PC-9 (cell line): ENCODE data around the gene STRIP2. TPM values are rescaled to one million over a fixed set of nuclear protein-coding genes. Genes with fewer than 3 reads are reported as not detected.
A peak's percentile ranks its signal among the peaks of the same experiment; 100 is the strongest.

ENCODE experiments used
- BruUV-seq: library from RNA; stranded (reverse); fragments of 400-500 nt; replicated peaks from 2 replicates; lab custom pipeline; 2021; lab: Mats Ljungman, UMichigan
- CTCF ChIA-PET: fragments of 300-600 bp; sonication (Branson Sonifier 250); formaldehyde crosslinking; loops from one replicate; lab custom pipeline; 2022; ENCODE audit warnings: antibody characterized with exemption; lab: Charles Lee
- POLR2A ChIA-PET: fragments of 300-600 bp; sonication (Branson Sonifier 250); formaldehyde crosslinking; loops from one replicate; lab custom pipeline; 2022; ENCODE audit warnings: antibody characterized with exemption; ENCODE audit not compliant: unreplicated experiment; lab: Charles Lee
- DNase-seq, 2 experiments: peaks; one replicate each; pipeline versions ENCODE4 v3.0.0 to v3.0.0-alpha.2; 2015 to 2022; ENCODE audit warnings: mixed read lengths in 1 of 2
- H2AFZ ChIP-seq: fragments of 200-600 bp; sonication (generic); 2 replicates; pipeline ENCODE4 v1.8.1; 2017; ENCODE audit warnings: antibody characterized with exemption
- H3F3A ChIP-seq: fragments of 200-600 bp; sonication (generic); 2 replicates; pipeline ENCODE4 v1.8.1; 2017; ENCODE audit warnings: antibody characterized with exemption, mild to moderate bottlenecking, low read depth; ENCODE audit not compliant: insufficient read depth
- H3K27ac ChIP-seq: fragments of 200-600 bp; sonication (generic); 2 replicates; pipeline ENCODE4 v1.6.1; 2016; ENCODE audit warnings: mixed run types
- H3K27me3 ChIP-seq: fragments of 200-600 bp; sonication (generic); 2 replicates; pipeline ENCODE4 v1.6.1; 2016; ENCODE audit warnings: low read depth, mixed run types; ENCODE audit not compliant: insufficient read depth
- H3K36me3 ChIP-seq: fragments of 200-600 bp; sonication (generic); 2 replicates; pipeline ENCODE4 v1.6.1; 2016; ENCODE audit warnings: low read depth, mixed run types
- H3K4me1 ChIP-seq: fragments of 200-600 bp; sonication (generic); replicated peaks from 2 replicates; pipeline ENCODE4 v1.6.1; 2016; ENCODE audit warnings: mixed run types; ENCODE audit not compliant: insufficient read depth
- H3K4me2 ChIP-seq: fragments of 200-600 bp; sonication (generic); 2 replicates; pipeline ENCODE4 v1.6.1; 2017; ENCODE audit warnings: mixed run types
- H3K4me3 ChIP-seq: fragments of 200-600 bp; sonication (generic); 2 replicates; pipeline ENCODE4 v1.6.1; 2016; ENCODE audit warnings: mixed run types
- H3K79me2 ChIP-seq: fragments of 200-600 bp; sonication (generic); 2 replicates; pipeline ENCODE4 v1.6.1; 2017; ENCODE audit warnings: low read depth, mixed run types
- H3K9me2 ChIP-seq: fragments of 200-600 bp; sonication (generic); 2 replicates; pipeline ENCODE4 v1.8.1; 2017; ENCODE audit warnings: mild to moderate bottlenecking; ENCODE audit not compliant: insufficient read depth
- H3K9me3 ChIP-seq: fragments of 200-600 bp; sonication (generic); 2 replicates; pipeline ENCODE4 v1.8.1; 2016; ENCODE audit warnings: low read depth; ENCODE audit not compliant: insufficient read depth
- H4K20me1 ChIP-seq: fragments of 200-600 bp; sonication (generic); 2 replicates; pipeline ENCODE4 v1.8.1; 2017; ENCODE audit not compliant: insufficient read depth
- CTCF ChIP-seq: fragments of 200-600 bp; sonication (generic); conservative IDR thresholded peaks from 2 replicates; pipeline ENCODE4 v1.6.1; 2017; ENCODE audit warnings: mixed run types, antibody characterized with exemption, mild to moderate bottlenecking, moderate library complexity
- EZH2 ChIP-seq: fragments of 200-600 bp; sonication (generic); IDR thresholded peaks from 2 replicates; pipeline ENCODE4 v1.8.0; 2017; ENCODE audit warnings: antibody characterized with exemption, low read depth
- intact Hi-C: fragments of 100-400 bp; cut with micrococcal nuclease; formaldehyde crosslinking; loops from one replicate; pipeline ENCODE4 v1.10.0; 2022; ENCODE audit not compliant: unreplicated experiment
- total RNA-seq: library from RNA; stranded (reverse); gene quantifications from 2 replicates; pipeline ENCODE4 v1.2.3, GENCODE V29; 2021

Gene STRIP2
- total RNA-seq, 1 experiment from 2014 or later = 9.5 TPM

- BruUV-seq = TSS peak; percentile 85
- ChIA-PET POLR2A (interaction anchor here (0.5 to 1.6 kb wide), 5 partner anchors 14 to 713 kb away, joined by 3 to 13 read pairs (median 6); no protein-coding TSS in a partner anchor), CTCF (interaction anchor here (0.6 to 1.1 kb wide), 3 partner anchors 52 to 109 kb away, joined by 3 read pairs; no protein-coding TSS in a partner anchor)
- intact Hi-C loops = loop anchor here (1.0 kb wide), 2 partner anchors 14 to 19 kb away; partner anchors contain the start of gene STRIP2
- Histone ChIP-seq H3K4me1 (peaks cover 46% of the 10 kb centered on the region), H3K9me3 (peaks cover 4% of the 10 kb centered on the region; the same call in 1 of the 2 replicates), H3F3A (peaks cover 36% of the 10 kb centered on the region), H3K9me2 (no peaks in the 10 kb centered on the region), H3K4me3 (no peak overlapping the region), H4K20me1 (no peaks in the 10 kb centered on the region), H2AFZ (no peak overlapping the region), H3K79me2 (no peaks in the 10 kb centered on the region), H3K36me3 (peaks cover 40% of the 10 kb centered on the region), H3K4me2 (peak overlapping the region; percentile 68), H3K27me3 (no peaks in the 10 kb centered on the region), H3K27ac (peak overlapping the region; percentile 95)
- TF ChIP-seq EZH2 = no peak
- TF ChIP-seq CTCF = no peak
- no peak for DNase-seq
These were observed 19.4 kb downstream of the STRIP2 start for GRCh38 chr7:129453510-129454248.

- peaks cover 46% of the 10 kb centered on the region for H3K4me1 ChIP-seq
- H3K27ac ChIP-seq = peak overlapping the region; percentile 95
- H3F3A ChIP-seq = peaks cover 36% of the 10 kb centered on the region
- H4K20me1 ChIP-seq = no peaks in the 10 kb centered on the region
- BruUV-seq = no TSS peak
- H3K4me3 ChIP-seq = 0 out of 2 replicates have a peak overlapping the region, but pooled peaks have one; percentile 7
- intact Hi-C loops = loop anchor here (1.0 kb wide), 2 partner anchors 15 to 20 kb away; partner anchors contain the start of gene STRIP2
- no peaks in the 10 kb centered on the region for H3K27me3 ChIP-seq
- peak overlapping the region; percentile 68 for H3K4me2 ChIP-seq
- CTCF ChIA-PET = interaction anchor here (0.6 to 1.1 kb wide), 3 partner anchors 53 to 110 kb away, joined by 3 read pairs; no protein-coding TSS in a partner anchor
- no peaks in the 10 kb centered on the region for H3K9me2 ChIP-seq
- H2AFZ ChIP-seq = no peak overlapping the region
- POLR2A ChIA-PET = interaction anchor here (0.5 to 1.6 kb wide), 5 partner anchors 15 to 713 kb away, joined by 3 to 13 read pairs (median 6); no protein-coding TSS in a partner anchor
- H3K36me3 ChIP-seq = peaks cover 40% of the 10 kb centered on the region
- H3K9me3 ChIP-seq = no peaks in the 10 kb centered on the region
- no peaks in the 10 kb centered on the region for H3K79me2 ChIP-seq
- no peak for TF ChIP-seq CTCF
- no peak for TF ChIP-seq EZH2
- DNase-seq = peak; percentile 78 to 99
These were observed 20.0 kb downstream of the STRIP2 start for GRCh38 chr7:129454249-129454551.

GRCh38 chr7:129456421-129456820 is 22.2 kb downstream of the STRIP2 start:
- Histone ChIP-seq H4K20me1 (no peaks in the 10 kb centered on the region), H3K9me3 (no peaks in the 10 kb centered on the region), H3K27me3 (no peaks in the 10 kb centered on the region), H3K4me1 (peaks cover 43% of the 10 kb centered on the region), H3K36me3 (peaks cover 53% of the 10 kb centered on the region), H3F3A (peaks cover 36% of the 10 kb centered on the region), H3K4me3 (no peak overlapping the region), H2AFZ (no peak overlapping the region), H3K4me2 (no peak overlapping the region), H3K27ac (no peak overlapping the region), H3K79me2 (no peaks in the 10 kb centered on the region), H3K9me2 (peaks cover 6% of the 10 kb centered on the region; the same call in 1 of the 2 replicates)
- DNase-seq = no peak
- POLR2A ChIA-PET = no interaction called here
- BruUV-seq = no TSS peak
- intact Hi-C loops = no loop called here
- TF ChIP-seq CTCF (no peak), EZH2 (no peak)
- CTCF ChIA-PET = no interaction called here
